Hair follicular keratinocyte (primary cell): ENCODE data around the gene ELF5. TPM values are rescaled to one million over a fixed set of nuclear protein-coding genes. Genes with fewer than 3 reads are reported as not detected.

Source experiments
- total RNA-seq: library from RNA; depleted of rRNA; stranded (reverse); fragments of >200 nt; gene quantifications from 2 replicates; pipeline ENCODE4 v1.2.3, GENCODE V29; 2015

ELF5 gene
- not detected in 2 replicates for total RNA-seq

DNA sequence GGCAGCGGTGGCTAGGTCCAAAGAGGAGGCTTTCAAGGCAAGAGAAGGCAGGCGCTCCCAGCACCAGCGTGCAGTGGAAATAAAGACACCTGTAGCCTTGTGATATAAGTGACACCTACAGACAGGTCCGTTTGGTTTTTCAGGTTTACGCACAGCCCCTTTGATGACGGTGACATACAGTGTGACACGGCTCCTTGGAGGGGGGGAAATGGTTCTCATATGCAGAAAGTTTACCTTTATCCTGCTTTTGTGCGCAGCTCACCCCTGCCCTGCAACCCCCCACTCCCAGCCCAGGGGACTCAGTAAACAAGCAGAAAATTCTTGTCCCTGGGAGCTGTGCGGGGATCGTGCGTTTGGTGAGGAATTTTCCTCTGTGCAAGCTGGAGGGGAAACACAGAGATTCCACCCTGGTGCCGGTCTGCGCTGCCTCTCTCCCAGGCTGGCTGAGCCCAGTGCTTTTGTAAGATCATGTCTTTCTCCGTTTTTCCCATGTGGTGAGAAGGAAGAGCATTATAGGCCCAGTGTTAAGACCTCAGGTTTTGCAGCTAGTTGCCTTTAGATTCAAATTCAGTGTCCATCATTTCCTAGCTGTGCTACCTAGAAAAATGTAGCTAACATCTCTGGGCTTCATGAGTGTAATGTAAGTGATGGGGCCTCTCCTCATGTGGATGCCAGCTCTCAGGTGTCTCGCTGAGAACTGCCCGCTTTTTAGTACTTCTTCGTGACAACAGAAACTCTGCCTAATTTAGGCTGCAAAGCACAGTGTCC, at the start of gene ELF5:
ELF5 (minus strand) TSS at position 113 of the 768 bp plus-strand sequence. CDS start 8,045 bp downstream, outside the sequence.

DNA sequence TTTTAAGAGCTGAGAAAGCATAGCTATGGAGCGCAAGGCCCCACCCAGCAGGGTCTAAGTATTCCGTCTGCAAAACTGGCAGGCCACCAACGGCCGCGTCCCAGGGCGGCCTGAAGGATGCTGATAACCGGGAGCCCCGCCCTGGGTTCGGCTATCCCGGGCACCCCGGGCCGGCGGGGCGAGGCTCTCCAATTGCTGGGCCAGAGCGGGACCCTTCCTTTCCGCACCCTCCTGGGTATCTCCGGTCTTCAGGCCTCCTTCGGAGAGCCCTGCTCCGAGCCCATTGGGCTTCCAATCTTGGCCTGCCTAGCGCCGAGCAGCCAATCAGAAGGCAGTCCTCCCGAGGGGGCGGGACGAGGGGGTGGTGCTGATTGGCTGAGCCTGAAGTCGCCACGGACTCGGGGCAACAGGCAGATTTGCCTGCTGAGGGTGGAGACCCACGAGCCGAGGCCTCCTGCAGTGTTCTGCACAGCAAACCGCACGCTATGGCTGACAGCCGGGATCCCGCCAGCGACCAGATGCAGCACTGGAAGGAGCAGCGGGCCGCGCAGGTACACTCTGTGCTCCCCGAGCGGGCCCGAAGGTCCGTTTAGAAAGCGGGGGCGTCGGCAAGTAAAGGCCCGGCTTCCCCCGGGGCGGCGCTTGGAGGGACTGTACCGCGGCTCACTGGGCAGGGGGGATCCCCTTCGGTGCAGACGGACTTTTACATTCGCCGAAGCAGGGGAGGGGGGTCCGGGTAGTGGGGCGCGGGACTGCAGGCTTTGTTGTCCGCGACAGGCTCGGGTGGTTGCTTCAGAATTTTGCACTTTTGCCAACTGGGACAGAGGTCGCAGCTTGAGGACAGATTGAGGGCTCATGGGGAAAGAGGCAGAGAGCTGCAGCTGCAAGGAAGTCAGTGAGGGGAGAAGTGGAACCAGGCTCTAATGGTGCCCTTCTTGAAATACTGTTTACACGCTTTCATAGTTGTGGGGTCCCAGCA, 74.8 kb downstream of the ELF5 start, which contains the start of gene CAT:
CAT (plus strand) TSS at position 406 of the 979 bp plus-strand sequence; CDS start at position 486, 80 bp downstream.

Other genes starting within 250 kb of the ELF5 start
- gene ABTB2, start 155.8 kb downstream of the ELF5 start, total RNA-seq = 1.9 and 3.4 TPM in 2 replicates
- 45.4 and 52.0 TPM in 2 replicates for gene CAT, start 74.9 kb downstream of the ELF5 start, total RNA-seq
- 14.4 and 29.1 TPM in 2 replicates for gene EHF, start 107.3 kb upstream of the ELF5 start, total RNA-seq